ENCODE results near the gene ADCY2. TPM values are rescaled to one million over a fixed set of nuclear protein-coding genes. Genes with fewer than 3 reads are reported as not detected.

Gene ADCY2
- total RNA-seq, 1 experiment from 2014 or later: 31.3 TPM

DNA sequence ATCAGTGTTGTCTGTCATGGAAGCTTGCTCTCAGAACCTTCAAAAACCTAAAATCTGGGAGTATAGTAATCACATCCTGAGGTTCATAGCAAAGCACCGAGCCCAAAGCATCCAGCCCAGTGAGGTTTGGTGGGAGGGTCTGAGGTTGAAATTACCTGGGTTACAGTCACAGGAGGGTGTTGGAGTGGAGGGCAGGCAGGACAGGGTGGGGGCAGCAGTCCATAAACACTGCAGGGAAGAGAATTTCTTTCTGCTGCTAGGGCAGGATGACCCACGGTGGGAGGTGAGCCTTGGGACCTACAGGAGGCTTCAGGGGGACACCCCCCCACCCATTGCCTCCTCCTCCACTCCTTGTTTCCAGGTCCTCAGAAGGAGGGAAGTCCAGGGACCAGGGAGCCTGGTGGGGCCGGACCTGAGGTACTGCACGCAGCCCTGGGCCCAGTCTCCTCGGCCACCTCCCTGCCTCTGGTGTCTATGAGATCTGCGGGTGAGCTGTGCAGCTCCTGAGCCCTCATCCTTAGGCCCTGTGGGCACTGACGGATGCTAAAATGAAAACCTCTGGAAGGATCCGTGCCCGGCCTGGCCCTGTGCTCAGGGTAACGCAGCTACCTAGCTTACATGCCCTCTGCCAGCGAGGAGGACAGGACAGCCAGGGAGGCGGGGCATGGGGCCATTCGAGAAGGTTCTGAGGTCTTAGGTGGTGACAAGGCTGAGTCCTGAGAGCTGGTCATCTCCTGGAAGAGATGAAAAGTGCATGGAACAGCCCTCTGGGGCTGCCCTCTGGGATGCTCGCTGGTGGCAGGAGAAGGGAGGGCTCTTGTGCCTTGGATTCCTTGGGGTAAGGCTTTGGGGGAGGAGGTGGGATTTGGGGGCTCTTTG lies 1.8 kb upstream of the ADCY2 start:
- no CpG with 5 or more reads among the region's 14 CpGs for WGBS (ENCODE audit: extremely low coverage, insufficient read length, low lambda C conversion rate)
- H4K5ac ChIP-seq (ENCODE audit: insufficient read length, low read depth, low read length): no peak overlapping the region
- H2BK5ac ChIP-seq (ENCODE audit: insufficient read length, low read length): no peak overlapping the region
- no peak overlapping the region for H3K27ac ChIP-seq (ENCODE audit: insufficient read length, low read depth, low read length)
- no peak overlapping the region for H3K4ac ChIP-seq (ENCODE audit: low read depth, low read length)
- H3K79me1 ChIP-seq (ENCODE audit: insufficient read depth, low read depth, low read length, poor library complexity, severe bottlenecking): peaks cover 3% of the 10 kb centered on the region
- H3K4me1 ChIP-seq (ENCODE audit: insufficient read depth, low read length): peaks cover 22% of the 10 kb centered on the region
- H3K4me2 ChIP-seq (ENCODE audit: insufficient read depth, insufficient read length, low read length): peak overlapping the region; percentile 54
- no peak overlapping the region for H3K14ac ChIP-seq (ENCODE audit: insufficient read depth, low read length)
- H3K23ac ChIP-seq (ENCODE audit: insufficient read length, low read depth, low read length): no peak overlapping the region
- no peaks in the 10 kb centered on the region for H4K20me1 ChIP-seq (ENCODE audit: control insufficient read depth, insufficient read depth, insufficient read length)
- Mint-ChIP-seq H3K4me3 (peak overlapping the region; percentile 73 to 75), H3K9me3 (no peaks in the 10 kb centered on the region; a peak in 2 of 5 replicates), H3K4me1 (peaks cover 45 to 55% of the 10 kb centered on the region in 2 experiments), H3K27ac (peak overlapping the region in 2 of 3 experiments; percentile 35 to 96; a peak in 5 of 7 replicates), H3K27me3 (ENCODE audit: low read depth) (no peaks in the 10 kb centered on the region), H3K36me3 (ENCODE audit: insufficient read depth in 1 of 3, low read depth in 3 of 3) (peaks cover 0 to 5% (median 0%) of the 10 kb centered on the region in 3 experiments; a peak in 2 of 7 replicates)
- no peak overlapping the region for H3K56ac ChIP-seq (ENCODE audit: insufficient read length, low read depth, low read length)
- no peak overlapping the region for H2BK15ac ChIP-seq (ENCODE audit: low read depth, low read length)
- H3K18ac ChIP-seq (ENCODE audit: insufficient read length, low read depth, low read length): no peak overlapping the region
- peaks cover 16% of the 10 kb centered on the region; the same call in 1 of the 2 replicates for H3K79me2 ChIP-seq (ENCODE audit: insufficient read depth, low read length)
- peaks cover 19% of the 10 kb centered on the region for H3K23me2 ChIP-seq (ENCODE audit: insufficient read length, low read depth, low read length, poor library complexity, severe bottlenecking)
- H2BK20ac ChIP-seq (ENCODE audit: low read depth, low read length, poor library complexity, severe bottlenecking): no peak overlapping the region
- no peak overlapping the region for H2AK5ac ChIP-seq (ENCODE audit: insufficient read length, low read length)
- no peaks in the 10 kb centered on the region for H3K9me3 ChIP-seq (ENCODE audit: control insufficient read depth, low read depth, low read length)
- no peak for TF ChIP-seq CTCF (conservative IDR thresholded peaks at IDR 0.05)
- DNase-seq: peak; percentile 56
- no peak overlapping the region for H2AFZ ChIP-seq (ENCODE audit: low read length)
- no peak overlapping the region for H2BK12ac ChIP-seq (ENCODE audit: insufficient read length, low read depth, low read length)
- no peak overlapping the region for H4K91ac ChIP-seq (ENCODE audit: insufficient read length, low read depth, low read length)
- no peak overlapping the region for H3K9ac ChIP-seq (ENCODE audit: extremely low read depth, insufficient read length, low read length)
- H3K27me3 ChIP-seq (ENCODE audit: insufficient read depth, low read length): no peaks in the 10 kb centered on the region
- H4K8ac ChIP-seq (replicated peaks; ENCODE audit: insufficient read length, low read depth, low read length): no peak overlapping the region
- no peak overlapping the region for H2BK120ac ChIP-seq (ENCODE audit: low read depth, low read length, poor library complexity, severe bottlenecking)
- H3T11ph ChIP-seq (ENCODE audit: low read length): no peak overlapping the region

Data from H9 (cell line).